NCI-H187 (cell line): ENCODE results near the gene SSX2IP.
"Not testable (repeated sequence)": the region's sequence is repeated elsewhere in the genome, so short reads cannot be mapped to it uniquely, and the experiment has no call there.

Experiments
- DNase-seq, 2 experiments: peaks; one replicate each; lab custom pipeline; 2025; lab: John Stamatoyannopoulos, UW

SSX2IP gene, protein sequence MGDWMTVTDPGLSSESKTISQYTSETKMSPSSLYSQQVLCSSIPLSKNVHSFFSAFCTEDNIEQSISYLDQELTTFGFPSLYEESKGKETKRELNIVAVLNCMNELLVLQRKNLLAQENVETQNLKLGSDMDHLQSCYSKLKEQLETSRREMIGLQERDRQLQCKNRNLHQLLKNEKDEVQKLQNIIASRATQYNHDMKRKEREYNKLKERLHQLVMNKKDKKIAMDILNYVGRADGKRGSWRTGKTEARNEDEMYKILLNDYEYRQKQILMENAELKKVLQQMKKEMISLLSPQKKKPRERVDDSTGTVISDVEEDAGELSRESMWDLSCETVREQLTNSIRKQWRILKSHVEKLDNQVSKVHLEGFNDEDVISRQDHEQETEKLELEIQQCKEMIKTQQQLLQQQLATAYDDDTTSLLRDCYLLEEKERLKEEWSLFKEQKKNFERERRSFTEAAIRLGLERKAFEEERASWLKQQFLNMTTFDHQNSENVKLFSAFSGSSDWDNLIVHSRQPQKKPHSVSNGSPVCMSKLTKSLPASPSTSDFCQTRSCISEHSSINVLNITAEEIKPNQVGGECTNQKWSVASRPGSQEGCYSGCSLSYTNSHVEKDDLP

DNA sequence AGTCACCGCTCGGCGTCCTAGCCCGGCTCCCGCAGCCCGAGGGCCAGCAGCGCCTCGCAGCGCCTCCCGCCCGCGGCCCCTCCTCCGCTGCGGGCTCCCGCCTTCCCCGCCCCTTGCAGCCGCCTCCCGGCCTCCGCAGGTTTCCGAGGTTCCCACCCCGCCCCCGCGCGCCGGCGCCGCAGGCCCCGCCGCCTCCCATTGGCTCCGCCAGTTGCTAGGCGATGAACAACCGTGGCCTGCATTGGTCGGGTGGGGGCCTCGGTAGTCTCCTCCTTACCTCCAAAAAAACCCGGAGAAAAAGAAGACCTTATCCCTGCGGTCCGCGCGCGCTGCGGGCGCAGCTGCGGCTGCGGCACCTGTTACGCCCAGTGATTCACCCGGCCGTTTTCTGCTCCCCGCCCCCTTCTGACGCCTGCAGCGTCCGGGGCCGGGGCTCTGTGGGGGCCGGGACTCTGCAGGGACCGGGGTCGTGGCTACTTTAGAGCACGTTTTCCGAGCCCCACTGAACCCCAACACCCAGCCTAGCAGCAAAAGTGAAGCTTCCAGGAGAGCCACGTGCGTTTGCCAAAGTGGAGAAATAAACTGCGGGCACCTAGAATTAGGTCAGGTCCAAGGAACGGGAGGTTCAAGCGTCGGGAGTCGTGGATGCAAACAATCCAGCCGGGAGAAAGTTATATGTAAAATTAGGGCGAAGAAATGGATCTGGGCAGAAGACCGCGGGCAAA is at the start of gene SSX2IP:
SSX2IP (minus strand) TSS at position 65 of the 725 bp plus-strand sequence. CDS start 19,242 bp downstream, outside the sequence.
- DNase-seq = peak; percentile 86 to 96

DNA sequence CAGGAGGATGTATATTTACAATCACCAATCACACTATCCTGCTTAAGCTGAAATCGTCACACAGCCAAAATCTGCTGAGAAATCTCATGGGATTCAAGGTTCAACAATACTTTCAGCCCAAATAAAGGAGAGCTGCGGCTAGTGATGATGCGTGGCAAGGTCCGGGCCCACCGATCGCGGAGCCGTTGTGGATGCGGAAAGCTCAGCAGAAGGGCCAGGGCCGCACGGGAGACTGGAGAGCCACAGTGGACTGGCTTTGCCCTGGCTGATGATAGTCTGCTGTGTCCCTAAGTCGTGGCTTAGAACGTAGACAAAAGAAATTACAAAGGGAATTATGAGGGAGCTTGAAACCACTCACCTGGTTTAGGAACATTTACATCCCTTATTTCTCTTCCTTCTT is 48.0 kb upstream of the SSX2IP start:
- no peak for DNase-seq

DNA sequence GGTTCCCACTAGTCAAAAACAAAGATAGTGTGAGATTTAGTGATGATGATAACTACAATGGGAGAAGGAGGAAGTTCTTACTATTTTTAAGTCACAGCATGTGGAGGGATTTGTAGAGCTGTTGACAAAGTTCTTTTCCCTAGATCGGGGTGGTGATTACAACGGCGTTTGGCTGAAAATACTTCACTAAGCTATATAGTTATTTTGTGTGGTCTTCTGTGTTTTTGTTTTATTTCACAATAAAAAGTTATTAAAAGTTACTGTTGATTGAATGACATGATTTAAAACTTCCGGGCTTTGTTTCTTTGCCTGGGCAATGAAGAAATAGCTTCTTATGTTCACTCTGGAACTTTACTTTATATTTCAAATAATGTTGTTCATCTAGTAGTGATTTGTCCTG is 47.3 kb upstream of the SSX2IP start:
- DNase-seq = no peak

GRCh38 chr1:84736944-84737343 is 46.7 kb upstream of the SSX2IP start:
- DNase-seq = no peak

DNA sequence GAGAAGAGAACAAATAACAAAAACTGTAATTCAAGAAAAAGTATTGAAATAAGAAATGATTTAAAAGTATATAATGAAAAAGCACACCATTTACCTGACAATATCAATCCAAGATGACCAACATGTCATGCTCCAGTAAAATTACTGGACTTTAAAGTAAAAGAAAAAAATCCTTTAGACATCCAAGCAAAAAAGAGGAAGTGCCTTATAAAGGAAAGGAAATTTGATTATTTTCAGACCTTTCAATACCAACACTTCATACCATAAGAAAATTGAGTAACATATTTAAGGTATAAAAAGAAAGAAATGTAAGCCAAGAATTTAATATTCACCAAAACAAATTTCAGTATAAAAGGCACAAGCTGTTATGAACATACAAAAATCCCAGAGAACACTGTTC is 46.2 kb upstream of the SSX2IP start:
- no peak for DNase-seq

GRCh38 chr1:84735483-84735882 is 45.2 kb upstream of the SSX2IP start:
- no peak for DNase-seq

DNA sequence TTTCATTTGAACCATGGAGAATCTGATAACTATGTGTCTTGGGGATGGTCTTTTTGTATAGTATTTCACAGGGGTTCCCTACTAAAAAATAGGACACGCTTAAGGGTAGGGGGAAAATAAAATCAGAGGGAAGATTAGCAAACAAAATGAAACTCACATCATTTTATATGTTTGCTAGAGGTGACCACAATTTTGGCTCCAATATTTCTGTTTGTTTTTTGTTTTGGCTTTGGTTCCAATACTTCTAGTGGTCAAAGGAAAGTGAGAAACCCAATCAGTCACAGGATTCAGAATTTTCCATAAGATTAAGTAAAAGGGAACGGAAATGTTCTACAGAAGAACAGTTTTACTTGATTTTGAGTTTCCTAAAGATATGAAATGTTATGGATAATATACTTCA is 42.3 kb upstream of the SSX2IP start:
- no peak for DNase-seq

- DNase-seq = no peak
Observed at GRCh38 chr1:84731519-84731918, 41.3 kb upstream of the SSX2IP start.

GRCh38 chr1:84727711-84728110 is 37.5 kb upstream of the SSX2IP start:
- not testable (repeated sequence) for DNase-seq

DNA sequence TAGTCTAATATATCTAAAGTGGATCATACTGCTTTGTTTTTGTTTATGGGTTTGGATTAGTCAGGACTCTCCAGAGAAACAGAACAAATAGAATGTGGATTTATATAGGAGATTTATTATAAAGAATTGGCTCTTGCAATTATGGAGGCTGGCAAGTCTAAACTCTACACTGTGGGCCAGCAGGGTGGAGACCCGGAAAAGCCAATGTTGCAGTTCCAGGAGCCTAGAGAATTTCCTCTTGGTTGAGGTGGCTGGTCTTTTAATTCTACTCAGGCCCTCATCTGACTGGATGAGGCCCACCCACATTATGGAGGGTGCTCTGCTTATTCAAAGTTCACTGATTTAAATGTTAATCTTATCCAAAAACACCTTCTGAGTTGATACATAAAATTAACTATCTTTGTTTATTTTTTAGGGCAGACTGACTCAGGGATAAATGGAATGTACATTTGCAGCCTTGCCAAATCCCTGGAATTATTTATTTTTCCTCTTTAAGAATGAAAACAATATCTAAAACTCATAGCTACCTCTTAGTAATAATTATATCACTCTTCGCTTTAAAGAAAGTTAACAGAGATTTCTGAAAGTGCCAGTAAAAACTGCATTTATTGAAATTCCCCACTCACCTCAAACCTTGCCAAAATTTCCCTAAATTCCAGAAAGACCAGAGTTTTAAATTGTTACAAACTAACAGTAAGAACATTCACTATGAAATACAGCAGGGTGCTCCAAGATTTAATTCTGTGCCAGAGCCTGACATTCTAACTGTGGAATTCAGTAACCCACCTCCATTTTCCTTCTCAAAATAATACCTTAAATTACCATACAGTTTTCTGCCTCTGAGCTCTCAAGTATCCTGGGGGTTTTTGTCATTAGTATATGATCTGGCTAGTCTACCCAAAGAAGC is 36.6 kb upstream of the SSX2IP start:
- no peak for DNase-seq

- DNase-seq = no peak
Observed at GRCh38 chr1:84724128-84724860, 34.0 kb upstream of the SSX2IP start.

DNA sequence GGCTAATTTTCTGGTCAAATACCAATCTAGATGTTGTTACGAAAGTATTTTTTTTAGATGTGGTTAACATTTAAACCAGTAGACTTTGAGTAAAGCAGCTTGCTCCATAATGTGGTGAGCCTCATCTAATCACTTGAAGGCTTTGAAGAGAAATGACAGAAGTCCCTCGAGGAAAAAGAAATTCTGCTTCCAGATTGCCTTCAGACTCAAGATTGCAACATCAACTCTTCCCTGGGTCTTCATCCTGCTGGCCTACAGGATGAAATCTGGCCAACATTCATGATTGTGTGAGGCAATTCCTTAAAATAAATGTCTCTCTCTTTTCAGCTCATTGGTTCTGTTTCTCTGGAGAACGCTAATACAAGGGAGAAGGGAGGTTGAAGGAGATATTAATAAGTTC is 32.5 kb upstream of the SSX2IP start:
- DNase-seq = no peak

DNA sequence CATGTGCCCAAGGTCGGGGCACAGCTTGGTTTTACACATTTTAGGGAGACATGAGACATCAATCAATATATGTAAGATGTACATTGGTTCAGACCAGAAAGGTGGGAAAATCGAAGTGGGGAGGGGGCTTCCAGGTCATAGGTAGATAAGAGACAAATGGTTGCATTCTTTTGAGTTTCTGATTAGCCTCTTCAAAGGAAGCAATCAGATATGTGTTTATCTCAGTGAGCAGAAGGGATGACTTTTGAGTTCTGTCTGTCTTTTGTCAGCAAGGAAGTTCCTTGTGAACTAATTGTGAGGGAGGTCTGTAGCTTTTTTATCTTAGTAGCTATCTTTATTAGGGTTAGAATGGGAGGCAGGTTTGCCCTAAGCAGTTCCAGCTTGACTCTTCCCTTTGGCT is 31.6 kb upstream of the SSX2IP start:
- not testable (repeated sequence) for DNase-seq

GRCh38 chr1:84721152-84721551 is 30.9 kb upstream of the SSX2IP start:
- no peak for DNase-seq

DNA sequence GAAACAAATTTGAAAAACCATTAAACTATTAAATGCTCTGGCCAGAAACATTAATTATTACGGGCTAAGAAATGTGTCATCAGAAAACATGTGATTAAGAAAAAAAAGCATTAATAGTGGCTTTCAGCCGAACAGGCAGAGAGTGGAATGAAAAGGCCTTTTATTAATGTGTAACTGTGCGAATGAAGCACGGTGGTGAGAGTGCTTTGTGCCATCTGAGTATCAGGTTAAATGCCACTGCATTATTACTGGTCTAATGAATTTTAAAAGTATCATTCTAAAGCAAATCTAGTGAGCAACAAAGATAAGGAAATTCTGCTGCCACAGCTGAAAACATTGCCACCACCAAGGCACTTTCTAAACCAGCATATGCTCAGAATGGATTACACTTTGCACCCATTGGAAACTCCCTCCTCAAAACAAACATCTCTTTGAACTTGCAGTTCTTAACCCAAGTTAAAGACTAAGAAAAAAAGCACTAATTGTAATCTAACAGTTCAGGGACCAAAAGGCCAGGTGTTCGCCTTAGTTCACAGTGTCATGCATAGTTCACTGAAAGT is 30.0 kb upstream of the SSX2IP start:
- DNase-seq = no peak

- DNase-seq = no peak
Observed at GRCh38 chr1:84719543-84720217, 29.4 kb upstream of the SSX2IP start.

GRCh38 chr1:84715342-84716019 is 25.2 kb upstream of the SSX2IP start:
- DNase-seq = peak; percentile 78 to 84

DNA sequence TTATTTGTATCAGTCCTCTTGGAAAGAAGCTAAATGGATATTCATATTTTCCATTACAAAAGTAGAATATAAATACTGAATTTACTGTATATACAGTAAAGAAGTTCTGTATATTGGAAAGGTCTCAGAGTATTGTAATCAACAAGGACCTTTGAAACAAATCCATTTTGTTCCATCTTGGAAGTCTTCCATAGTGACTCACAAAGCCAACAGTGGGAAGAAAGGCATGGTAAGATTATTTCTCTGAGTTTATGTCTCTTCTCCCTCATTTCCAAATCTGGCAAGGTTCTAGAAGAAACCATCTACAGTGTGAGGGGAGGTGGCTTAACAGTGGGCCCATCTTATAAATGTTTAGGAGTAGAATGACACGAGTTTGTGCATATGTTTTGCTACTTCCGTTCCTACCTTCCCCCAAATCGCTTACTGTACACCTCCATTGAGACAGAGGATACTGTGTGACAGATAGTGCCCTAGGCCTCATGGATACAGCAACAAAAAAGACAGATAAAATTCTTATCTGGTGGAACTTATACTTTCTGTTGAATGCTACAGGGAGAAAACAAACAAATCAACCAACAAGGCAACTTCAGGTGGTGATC is 22.1 kb upstream of the SSX2IP start:
- no peak for DNase-seq

DNA sequence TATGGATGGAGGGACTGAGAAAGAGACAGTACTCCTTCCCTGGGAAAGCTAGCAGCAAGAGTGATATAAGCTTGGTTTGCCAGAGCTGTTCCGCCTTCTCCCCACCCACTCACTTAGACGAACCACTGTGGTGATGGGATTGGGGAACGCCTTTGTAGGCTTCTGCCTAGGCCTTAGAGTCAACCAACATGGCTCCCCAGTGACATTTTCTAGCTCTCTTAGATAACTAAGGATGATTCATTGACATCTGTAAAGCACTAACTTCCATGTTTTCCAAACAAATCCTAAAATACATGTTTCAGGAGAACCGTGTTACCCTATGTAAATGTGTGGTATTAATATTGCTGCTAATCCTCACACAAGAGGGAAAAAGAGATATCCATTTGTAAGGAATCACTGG is 21.6 kb upstream of the SSX2IP start:
- no peak for DNase-seq
